Coronary artery (tissue), 2 donors: ENCODE data around the gene ANTKMT.

Source experiments
- DNase-seq: peaks from one replicate; pipeline ENCODE4 v3.0.0-alpha.2; 2017; ENCODE audit warnings: low spot score
- H3K27ac ChIP-seq, 2 donors: fragments of 200-600 bp; sonication (generic); one replicate each; pipeline ENCODE4 v1.5.1; 2016 to 2019
- H3K4me3 ChIP-seq: fragments of 200-600 bp; sonication (generic); 2 replicates; pipeline ENCODE4 v1.5.1; 2016; ENCODE audit warnings: mild to moderate bottlenecking, moderate library complexity
- TF ChIP-seq, protein P1 (sequence below): fragments of 200-600 bp; sonication (generic); IDR thresholded peaks from one replicate; pipeline ENCODE4 v1.5.1; 2019; ENCODE audit warnings: antibody characterized with exemption

Gene ANTKMT

DNA sequence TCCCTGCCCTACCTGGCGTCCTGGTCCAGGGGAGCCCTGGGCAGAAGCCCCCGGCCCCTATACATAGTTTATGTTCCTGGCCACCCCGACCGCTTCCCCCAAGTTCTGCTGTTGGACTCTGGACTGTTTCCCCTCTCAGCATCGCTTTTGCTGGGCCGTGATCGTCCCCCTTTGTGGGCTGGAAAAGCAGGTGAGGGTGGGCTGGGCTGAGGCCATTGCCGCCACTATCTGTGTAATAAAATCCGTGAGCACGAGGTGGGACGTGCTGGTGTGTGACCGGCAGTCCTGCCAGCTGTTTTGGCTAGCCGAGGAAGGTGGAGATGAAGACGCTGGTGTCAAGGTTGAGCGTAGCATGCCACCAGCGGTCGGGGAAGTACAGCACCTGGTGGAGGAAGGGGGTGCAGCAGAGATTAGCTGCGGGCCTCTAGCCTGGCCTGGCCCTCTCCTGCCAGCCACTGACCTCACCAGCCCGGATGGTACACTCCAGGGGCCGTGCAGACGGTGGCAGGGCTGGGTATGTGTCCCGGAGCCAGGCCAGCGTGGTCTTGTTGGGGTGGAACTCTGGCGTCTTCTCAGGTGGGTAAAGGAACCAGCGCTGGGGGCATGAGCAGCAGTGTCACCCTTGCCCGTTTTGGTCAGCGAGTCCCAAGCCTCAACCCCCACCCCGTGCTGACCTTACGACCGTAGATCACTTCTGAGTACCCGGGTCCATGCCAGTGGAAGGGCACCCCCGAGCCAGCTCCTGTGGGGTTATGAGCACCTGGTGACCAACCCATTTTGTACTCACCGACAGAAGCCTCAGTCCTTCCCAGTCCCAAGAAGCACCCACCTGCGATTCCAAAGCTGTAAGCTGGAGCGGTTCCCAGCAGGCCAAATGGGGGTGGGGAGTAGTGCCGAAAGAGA, 38.2 kb upstream of the ANTKMT start:
- TF ChIP-seq, protein P1, sequence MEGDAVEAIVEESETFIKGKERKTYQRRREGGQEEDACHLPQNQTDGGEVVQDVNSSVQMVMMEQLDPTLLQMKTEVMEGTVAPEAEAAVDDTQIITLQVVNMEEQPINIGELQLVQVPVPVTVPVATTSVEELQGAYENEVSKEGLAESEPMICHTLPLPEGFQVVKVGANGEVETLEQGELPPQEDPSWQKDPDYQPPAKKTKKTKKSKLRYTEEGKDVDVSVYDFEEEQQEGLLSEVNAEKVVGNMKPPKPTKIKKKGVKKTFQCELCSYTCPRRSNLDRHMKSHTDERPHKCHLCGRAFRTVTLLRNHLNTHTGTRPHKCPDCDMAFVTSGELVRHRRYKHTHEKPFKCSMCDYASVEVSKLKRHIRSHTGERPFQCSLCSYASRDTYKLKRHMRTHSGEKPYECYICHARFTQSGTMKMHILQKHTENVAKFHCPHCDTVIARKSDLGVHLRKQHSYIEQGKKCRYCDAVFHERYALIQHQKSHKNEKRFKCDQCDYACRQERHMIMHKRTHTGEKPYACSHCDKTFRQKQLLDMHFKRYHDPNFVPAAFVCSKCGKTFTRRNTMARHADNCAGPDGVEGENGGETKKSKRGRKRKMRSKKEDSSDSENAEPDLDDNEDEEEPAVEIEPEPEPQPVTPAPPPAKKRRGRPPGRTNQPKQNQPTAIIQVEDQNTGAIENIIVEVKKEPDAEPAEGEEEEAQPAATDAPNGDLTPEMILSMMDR = no peak
- Histone ChIP-seq H3K27ac (no peak overlapping the region), H3K4me3 (peak overlapping the region; percentile 98)
- DNase-seq = no peak

GRCh38 chr16:683396-684070, 37.4 kb upstream of the ANTKMT start:
- peak overlapping the region; percentile 67 to 90 for H3K27ac ChIP-seq
- no peak for DNase-seq
- TF ChIP-seq, protein P1 = no peak
- H3K4me3 ChIP-seq = peak overlapping the region; percentile 98

DNA sequence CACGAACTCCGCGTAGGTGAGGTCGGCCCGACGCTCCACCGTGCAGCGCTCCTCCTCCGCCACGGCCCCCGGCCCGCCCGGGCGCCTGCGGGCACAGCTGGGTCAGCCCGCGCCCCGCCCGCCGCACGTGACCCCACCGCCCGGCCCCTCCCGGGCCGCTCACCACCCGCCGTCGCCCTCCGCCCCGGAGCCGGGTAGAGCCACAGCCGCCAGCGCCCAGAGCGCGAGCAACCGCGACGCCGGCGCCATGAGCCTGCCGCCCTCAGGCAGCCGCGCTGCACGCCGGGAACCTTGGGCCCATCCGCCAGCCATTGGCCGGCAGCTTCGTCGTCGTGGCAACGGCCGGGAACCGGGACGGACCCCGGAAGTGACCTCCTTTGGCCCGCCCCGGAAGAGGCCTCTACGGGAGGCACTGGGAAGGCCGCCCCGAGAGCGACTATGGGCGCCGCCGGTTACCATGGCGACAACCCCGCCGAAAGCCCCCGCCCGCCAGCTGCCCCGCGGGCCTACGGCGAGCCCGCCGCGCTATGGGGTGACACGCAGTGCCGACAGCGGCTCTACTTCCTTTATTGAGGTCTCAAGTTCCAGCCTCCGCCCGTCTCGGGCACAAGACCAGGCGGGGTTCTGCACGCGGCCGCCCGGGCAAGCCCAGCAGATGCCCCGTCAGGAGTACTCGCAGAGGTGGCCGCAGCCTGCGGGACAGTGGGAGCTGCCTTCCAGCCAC, 36.7 kb upstream of the ANTKMT start, which contains the start of gene JMJD8:
Gene JMJD8, minus strand, starts transcription at position 264 of the 724 bp plus-strand sequence. Its CDS starts 15 bp downstream, at position 249.
- TF ChIP-seq, protein P1 = no peak
- peak within 1 kb of the TSS; percentile 67 to 90 for H3K27ac ChIP-seq
- peak within 1 kb of the TSS; percentile 98 for H3K4me3 ChIP-seq
- peak; percentile 97 for DNase-seq

DNA sequence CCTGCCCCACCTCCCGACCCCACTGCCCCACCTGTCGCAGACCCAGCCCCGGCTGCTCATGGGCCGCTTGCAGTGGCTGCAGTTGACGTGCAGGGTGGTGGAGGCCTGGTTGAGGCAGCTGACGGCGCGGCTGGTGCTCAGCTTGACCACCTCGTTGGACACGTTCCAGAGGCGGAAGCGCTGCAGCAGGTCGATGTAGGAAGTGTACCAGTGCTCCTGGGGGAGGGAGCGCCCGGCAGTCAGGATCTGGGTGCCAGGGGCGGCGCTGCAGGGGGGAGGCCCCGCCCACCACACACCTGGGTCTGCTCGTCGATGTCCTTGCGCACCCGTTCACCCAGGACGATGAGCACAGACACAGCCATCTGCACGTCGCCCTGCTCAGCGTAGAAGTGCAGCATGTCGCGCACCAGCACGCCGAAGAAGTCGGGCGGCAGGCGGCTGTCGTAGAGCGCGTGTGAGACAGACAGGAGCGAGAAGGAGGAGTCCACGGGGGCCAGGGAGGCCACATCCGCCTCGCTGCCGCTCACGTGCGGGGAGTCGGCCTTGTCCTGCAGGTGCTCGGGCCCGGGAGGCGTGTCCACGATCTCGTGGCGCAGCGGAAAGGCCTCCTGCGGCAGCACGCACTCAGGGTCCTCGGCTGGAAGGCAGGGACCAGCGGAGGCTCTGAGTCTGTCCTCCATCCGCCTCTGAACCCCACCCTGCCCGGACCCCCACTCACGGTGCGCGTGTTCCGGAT, 35.8 kb upstream of the ANTKMT start:
- TF ChIP-seq, protein P1 = no peak
- peak overlapping the region in 1 of 2 donors; percentile 90 for H3K27ac ChIP-seq
- peak overlapping the region; percentile 98 for H3K4me3 ChIP-seq
- no peak for DNase-seq

DNA sequence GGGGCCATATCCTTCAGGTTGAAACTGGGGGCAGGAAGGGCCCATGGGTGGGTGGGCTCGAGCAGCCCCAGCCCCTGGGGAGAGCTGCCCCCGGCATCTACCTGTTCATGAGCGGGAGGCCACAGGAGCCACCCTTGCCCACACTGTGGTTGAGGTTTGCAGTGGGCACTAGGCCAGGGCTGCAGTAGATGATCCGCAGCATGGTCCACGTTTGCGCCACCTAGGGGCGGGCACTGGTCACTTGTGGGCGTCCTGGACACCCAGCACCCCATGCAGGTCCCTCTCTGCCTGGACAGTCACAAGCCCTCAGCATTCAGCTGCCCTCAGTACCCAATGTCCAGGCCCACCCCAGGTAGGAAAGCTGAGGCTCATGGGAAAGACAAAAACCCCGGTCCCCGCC, 35.0 kb upstream of the ANTKMT start:
- TF ChIP-seq, protein P1 = no peak
- Histone ChIP-seq H3K4me3 (no peak overlapping the region), H3K27ac (no peak overlapping the region)
- DNase-seq = no peak

DNA sequence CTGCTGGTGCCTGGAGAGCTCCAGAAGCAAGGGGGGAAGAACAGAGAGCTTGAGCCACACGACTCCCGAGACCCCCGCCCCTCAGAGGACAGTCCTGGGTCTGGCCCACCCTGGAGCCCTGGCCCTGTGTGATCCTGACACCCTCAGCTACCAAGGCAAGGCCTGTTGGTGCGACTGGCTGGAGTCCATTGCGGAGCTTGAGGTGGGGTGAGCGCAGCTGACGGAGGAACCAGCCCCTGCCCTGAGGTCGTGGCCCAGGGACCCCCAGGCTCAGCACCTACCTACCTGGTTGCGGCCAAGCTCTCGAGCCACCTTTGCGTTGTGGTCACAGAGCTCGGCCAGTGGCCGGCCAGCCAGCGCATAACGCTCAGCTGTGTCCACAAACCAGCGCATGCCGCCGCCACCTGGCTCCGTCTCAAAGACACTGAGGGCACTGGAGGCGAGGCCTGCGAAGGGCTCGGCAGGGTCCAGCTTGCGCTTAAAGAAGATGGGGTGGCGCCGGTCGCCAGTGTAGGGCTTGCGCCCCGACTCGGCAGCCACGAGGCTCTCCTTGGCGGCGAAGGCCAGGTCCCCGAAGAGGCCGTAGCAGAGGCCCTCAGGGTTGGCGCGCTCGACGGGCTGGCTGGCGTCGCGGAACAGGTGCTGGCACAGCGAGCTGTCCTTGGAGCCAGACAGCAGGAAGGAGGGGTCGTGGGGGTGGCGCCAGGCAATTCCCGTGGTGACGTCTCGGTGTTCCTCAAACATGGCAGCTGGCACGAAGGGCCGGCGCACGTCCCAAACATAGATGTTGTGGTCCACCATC, 34.3 kb upstream of the ANTKMT start:
- Histone ChIP-seq H3K4me3 (no peak overlapping the region), H3K27ac (no peak overlapping the region)
- DNase-seq = no peak
- TF ChIP-seq, protein P1 = no peak
